Activated T-cell treated with anti-CD3 and anti-CD28 coated beads, Interleukin-2, amount 50 U/mL, for 48 hours (primary cell): ENCODE measurements around the gene SLC25A23.
"Not testable (repeated sequence)": the region's sequence is repeated elsewhere in the genome, so short reads cannot be mapped to it uniquely, and the experiment has no call there.

Experiments
- DNase-seq, 2 experiments: peaks; one replicate each; pipeline ENCODE4 v3.0.0-alpha.2; 2020

The SLC25A23 gene

DNA sequence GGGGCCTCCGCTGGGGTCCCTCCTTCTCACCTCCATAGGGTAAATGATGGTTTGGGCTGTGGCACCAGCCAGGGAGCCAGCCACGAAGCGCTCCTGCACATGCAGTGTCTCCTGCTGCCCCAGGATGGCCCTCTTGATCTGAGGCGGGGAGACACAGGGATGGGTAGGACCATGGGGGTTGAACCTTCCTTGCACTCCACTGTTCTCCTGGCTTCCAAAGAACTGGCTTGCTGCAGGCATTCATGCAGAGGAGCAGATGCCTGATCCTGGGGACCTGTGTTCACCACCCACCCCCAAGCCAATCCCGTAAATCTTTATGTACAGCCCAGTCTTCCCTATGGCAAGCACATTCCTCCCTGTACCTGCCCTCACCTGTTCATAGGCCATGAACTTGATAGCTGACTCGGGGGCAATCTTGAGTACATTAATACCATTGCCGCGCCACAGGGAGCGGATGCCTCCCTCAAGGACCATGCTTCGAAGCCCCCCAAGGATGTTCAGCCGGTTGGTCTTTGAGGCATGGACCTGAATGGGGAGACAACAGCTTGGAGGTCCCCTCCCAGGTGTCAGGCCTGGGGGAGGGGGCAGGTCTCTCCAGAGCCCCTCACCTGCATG is 5.5 kb downstream of the SLC25A23 start:
- no peak for DNase-seq

GRCh38 chr19:6452899-6453298 is 6.7 kb downstream of the SLC25A23 start:
- no peak for DNase-seq

DNA sequence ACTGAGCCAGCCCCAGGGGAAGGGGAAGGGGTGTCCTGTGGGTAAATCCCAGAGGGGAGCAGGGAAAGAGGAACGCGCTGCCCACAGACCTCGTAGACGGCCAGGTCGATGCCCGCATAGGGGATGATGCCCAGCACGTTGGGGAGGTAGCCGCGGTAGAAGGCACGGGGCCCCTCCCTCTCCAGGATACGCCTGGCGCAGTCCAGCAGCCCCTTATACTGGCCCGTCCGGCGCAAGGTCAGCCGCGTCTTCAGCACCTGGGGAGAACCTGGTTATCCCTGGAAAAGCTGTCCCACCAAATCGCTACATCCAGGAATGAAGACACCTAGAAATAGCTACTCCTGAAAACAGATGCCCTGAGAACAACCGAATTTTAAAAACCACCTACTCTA is 7.4 kb downstream of the SLC25A23 start:
- no peak for DNase-seq

- DNase-seq = no peak
Observed at GRCh38 chr19:6451583-6452222, 7.9 kb downstream of the SLC25A23 start.

- no peak for DNase-seq
Observed at GRCh38 chr19:6450166-6450565, 9.4 kb downstream of the SLC25A23 start.

- no peak for DNase-seq
Observed at GRCh38 chr19:6448045-6448444, 11.5 kb downstream of the SLC25A23 start.

DNA sequence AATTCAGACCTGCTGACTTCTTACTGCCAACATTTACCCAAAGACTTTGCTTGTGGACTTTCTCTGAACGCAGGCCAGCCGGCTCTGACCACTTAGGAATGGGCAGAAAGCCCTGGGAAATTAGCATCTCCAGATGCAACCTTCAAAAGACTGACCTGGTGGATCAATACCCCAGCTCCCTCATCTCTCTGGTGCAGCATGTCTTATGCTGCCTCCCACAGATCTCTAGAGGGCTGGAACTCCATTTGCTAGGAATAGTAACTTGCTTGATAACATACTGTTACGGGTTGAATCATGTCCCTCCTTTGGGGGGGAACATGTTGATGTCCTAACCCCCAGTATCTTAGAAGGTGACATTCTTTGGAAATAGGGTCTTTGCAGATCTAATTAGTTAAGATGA is 13.1 kb downstream of the SLC25A23 start:
- no peak for DNase-seq

- no peak for DNase-seq
Observed at GRCh38 chr19:6443986-6444385, 15.6 kb downstream of the SLC25A23 start.

- no peak for DNase-seq
Observed at GRCh38 chr19:6442087-6442688, 17.4 kb downstream of the SLC25A23 start.

- DNase-seq = no peak
Observed at GRCh38 chr19:6440905-6441304, 18.7 kb downstream of the SLC25A23 start.

DNA sequence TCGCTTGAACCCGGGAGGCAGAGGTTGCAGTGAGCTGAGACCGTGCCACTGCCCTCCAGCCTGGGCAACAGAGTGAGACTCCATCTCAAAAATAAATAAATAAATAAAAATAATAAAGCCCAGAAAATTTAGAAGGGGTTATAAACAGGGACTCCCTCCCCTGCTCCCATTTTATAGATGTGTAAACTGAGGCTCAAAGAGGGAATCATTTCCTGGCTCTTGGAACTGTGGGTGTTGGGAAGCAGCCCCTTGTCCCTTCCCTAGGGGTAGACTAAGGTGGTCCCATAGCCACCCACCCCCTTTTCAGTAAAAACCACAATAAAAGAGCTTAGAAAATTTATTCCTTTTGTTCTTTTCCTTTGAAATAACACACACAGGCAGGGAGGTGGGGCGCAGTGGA is 19.8 kb downstream of the SLC25A23 start:
- no peak for DNase-seq

GRCh38 chr19:6433663-6434062 is 25.9 kb downstream of the SLC25A23 start, which contains the start of gene SLC25A41:
TSS of gene SLC25A41 (minus strand) at chr19:6433763. CDS start at chr19:6433693, 70 bp downstream.
- no peak for DNase-seq

GRCh38 chr19:6433165-6433564 is 26.4 kb downstream of the SLC25A23 start:
- DNase-seq = no peak

DNA sequence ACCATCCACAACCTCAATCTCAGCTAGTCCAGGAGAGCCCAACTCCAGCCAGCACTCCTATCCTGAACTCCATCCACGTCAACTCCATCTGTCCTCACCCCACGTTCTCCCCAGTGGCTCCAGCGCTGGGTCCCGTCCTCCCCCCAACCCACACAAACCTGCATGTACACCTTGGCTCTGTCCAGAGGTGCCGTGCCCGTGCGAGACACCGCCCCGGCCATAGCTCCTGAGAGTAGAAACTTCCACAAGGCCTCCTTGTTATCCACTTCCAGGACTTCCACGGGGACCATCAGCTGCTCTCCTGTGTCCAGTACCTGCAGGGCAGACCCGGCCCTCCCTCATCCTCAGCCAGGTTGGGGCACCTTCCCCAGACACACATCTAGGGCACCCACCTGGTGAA is 27.7 kb downstream of the SLC25A23 start:
- no peak for DNase-seq

GRCh38 chr19:6429419-6430221 is 30.0 kb downstream of the SLC25A23 start:
- no peak for DNase-seq

- not testable (repeated sequence) for DNase-seq
Observed at GRCh38 chr19:6428692-6429418, 30.7 kb downstream of the SLC25A23 start.

DNA sequence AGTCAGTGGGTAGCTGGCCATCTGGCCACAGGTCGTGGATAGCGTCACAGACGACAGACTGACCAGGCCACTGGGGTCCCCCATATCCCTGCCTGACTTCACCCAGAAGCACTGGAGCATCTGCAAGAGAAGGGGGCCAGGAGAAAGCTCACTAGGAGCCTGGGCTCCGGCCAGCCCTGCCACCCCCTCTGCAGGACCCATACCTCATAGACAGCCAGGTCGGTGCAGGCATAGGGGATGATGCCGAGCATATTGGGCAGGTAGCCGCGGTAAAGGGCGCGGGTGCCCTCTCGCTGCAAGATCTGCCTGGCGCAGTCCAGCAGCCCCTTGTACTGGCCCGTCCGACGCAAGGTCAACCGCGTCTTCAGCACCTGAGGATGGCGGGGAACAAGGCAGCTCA is 32.5 kb downstream of the SLC25A23 start:
- DNase-seq = no peak

GRCh38 chr19:6425732-6426620 is 33.6 kb downstream of the SLC25A23 start:
- DNase-seq = peak in 1 of 2 experiments; percentile 29

DNA sequence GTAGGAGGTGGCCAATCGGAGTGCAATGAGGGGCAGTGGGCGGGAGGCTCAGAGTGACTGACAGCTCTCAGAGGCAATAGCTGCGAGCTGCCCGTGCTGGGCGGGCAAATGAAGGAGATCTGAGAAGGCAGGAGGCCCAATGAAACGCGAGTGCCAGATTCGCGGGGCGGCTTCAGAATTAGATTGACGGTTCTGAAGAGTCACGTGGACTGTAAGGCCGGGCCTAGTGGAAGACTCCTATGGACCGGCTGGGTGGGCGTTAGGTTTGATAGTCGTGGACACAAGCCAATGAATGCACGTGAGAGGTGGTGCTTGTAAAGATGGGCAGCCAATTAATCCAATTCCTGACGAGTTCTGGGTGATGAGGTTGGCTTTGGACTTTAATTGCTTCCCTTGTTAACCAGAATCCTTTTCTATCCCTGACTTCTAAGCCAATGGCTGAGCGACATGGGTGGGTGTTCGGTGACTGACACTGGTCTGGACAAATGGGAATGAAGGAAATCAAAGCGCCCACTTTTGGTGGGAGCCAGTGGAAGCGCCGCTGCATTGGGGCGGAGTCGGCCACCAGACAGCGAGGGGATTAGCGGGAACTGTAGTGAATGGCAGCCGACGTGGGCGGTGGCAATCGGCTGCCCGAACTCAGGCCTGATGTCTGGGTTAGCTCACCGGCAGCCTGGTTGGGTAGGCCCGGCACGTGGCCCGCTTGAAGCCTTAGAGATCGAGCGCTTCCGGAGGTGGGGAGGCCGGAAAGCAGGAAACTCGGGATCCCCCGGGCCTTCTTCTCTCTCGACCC is 34.5 kb downstream of the SLC25A23 start:
- DNase-seq = peak; percentile 98 to 99

- peak in 1 of 2 experiments; percentile 51 for DNase-seq
Observed at GRCh38 chr19:6424195-6424938, 35.2 kb downstream of the SLC25A23 start, which contains the start of gene KHSRP. TSS of gene KHSRP (minus strand) at chr19:6424811. CDS start at chr19:6424701, 110 bp downstream.
